Right atrium auricular region (tissue), 2 donors: ENCODE results near the gene NR1D2. TPM values are rescaled to one million over a fixed set of nuclear protein-coding genes. Genes with fewer than 3 reads are reported as not detected.

Experiments
- DNase-seq: peaks from one replicate; pipeline ENCODE4 v3.0.0-alpha.2; 2019; ENCODE audit warnings: low spot score
- H3K27ac ChIP-seq, 2 donors: fragments of 200-600 bp; sonication (generic); 1 replicate in 1 of 2; 2 replicates in 1 of 2; pipeline ENCODE4 v1.5.1; 2016 to 2019
- H3K27me3 ChIP-seq, 2 donors: fragments of 200-600 bp; sonication (generic); one replicate each; pipeline versions ENCODE4 v1.5.1 to v1.6.0; 2017 to 2019
- H3K36me3 ChIP-seq: fragments of 200-600 bp; sonication (generic); one replicate; pipeline ENCODE4 v1.5.1; 2016
- H3K4me1 ChIP-seq, 2 donors: fragments of 200-600 bp; sonication (generic); one replicate each; pipeline versions ENCODE4 v1.5.1 to v1.6.0; 2017 to 2019
- H3K4me3 ChIP-seq, 2 donors: fragments of 200-600 bp; sonication (generic); 1 replicate in 1 of 2; 2 replicates in 1 of 2; pipeline ENCODE4 v1.5.1; 2017 to 2019; ENCODE audit warnings: mild to moderate bottlenecking in 1 of 2, moderate library complexity in 1 of 2
- H3K9me3 ChIP-seq, 2 donors: fragments of 200-600 bp; sonication (generic); one replicate each; pipeline ENCODE4 v1.5.1; 2019
- CTCF ChIP-seq, 2 donors: fragments of 200-600 bp; sonication (generic); IDR thresholded peaks; one replicate each; pipeline ENCODE4 v1.5.1; 2019; ENCODE audit warnings: antibody characterized with exemption in 2 of 2
- total RNA-seq, 2 donors: library from RNA; depleted of rRNA; stranded (reverse); fragments of >200 nt; gene quantifications; one replicate each; pipeline ENCODE4 v1.1.0, GENCODE V29; 2016

Gene NR1D2
- total RNA-seq, 2 donors from 2014 or later, result 15.8 to 27.7 TPM

GRCh38 chr3:23953523-23953922 is 8.4 kb downstream of the NR1D2 start:
- Histone ChIP-seq H3K27ac (no peak overlapping the region), H3K4me1 (peaks cover 0 to 62% of the 10 kb centered on the region in 2 donors), H3K36me3 (peaks cover 11% of the 10 kb centered on the region), H3K4me3 (no peak overlapping the region), H3K9me3 (no peaks in the 10 kb centered on the region), H3K27me3 (no peaks in the 10 kb centered on the region)
- no peak for TF ChIP-seq CTCF (IDR thresholded peaks at IDR 0.05)
- no peak for DNase-seq

- TF ChIP-seq CTCF (IDR thresholded peaks at IDR 0.05), result no peak
- Histone ChIP-seq H3K4me1 (peaks cover 0 to 61% of the 10 kb centered on the region in 2 donors), H3K27ac (no peak overlapping the region), H3K27me3 (no peaks in the 10 kb centered on the region), H3K36me3 (peaks cover 11% of the 10 kb centered on the region), H3K4me3 (no peak overlapping the region), H3K9me3 (no peaks in the 10 kb centered on the region)
- DNase-seq, result no peak
These were observed 9.1 kb downstream of the NR1D2 start for GRCh38 chr3:23954144-23954543.

GRCh38 chr3:23956701-23957100 is 11.6 kb downstream of the NR1D2 start:
- Histone ChIP-seq H3K36me3 (peaks cover 27% of the 10 kb centered on the region), H3K4me3 (no peak overlapping the region)
- TF ChIP-seq CTCF (IDR thresholded peaks at IDR 0.05), result no peak

GRCh38 chr3:23959135-23959900 is 14.2 kb downstream of the NR1D2 start:
- Histone ChIP-seq H3K27me3 (no peaks in the 10 kb centered on the region), H3K9me3 (no peaks in the 10 kb centered on the region), H3K36me3 (peaks cover 34% of the 10 kb centered on the region), H3K4me3 (no peak overlapping the region), H3K4me1 (peaks cover 0 to 17% of the 10 kb centered on the region in 2 donors), H3K27ac (peak overlapping the region in 1 of 2 donors; percentile 20)
- no peak for DNase-seq
- TF ChIP-seq CTCF (IDR thresholded peaks at IDR 0.05), result no peak

More at GRCh38 chr3:23956701-23957100, 11.6 kb downstream of the NR1D2 start:
- no peak overlapping the region for H3K27ac ChIP-seq
- no peaks in the 10 kb centered on the region for H3K9me3 ChIP-seq
- peaks cover 0 to 38% of the 10 kb centered on the region in 2 donors for H3K4me1 ChIP-seq
- no peaks in the 10 kb centered on the region for H3K27me3 ChIP-seq
- DNase-seq, result no peak

GRCh38 chr3:23960649-23961048 is 15.6 kb downstream of the NR1D2 start:
- Histone ChIP-seq H3K36me3 (peaks cover 34% of the 10 kb centered on the region), H3K4me3 (no peak overlapping the region), H3K27ac (no peak overlapping the region), H3K9me3 (no peaks in the 10 kb centered on the region), H3K27me3 (no peaks in the 10 kb centered on the region), H3K4me1 (peaks cover 0 to 16% of the 10 kb centered on the region in 2 donors)
- no peak for DNase-seq
- TF ChIP-seq CTCF (IDR thresholded peaks at IDR 0.05), result no peak
